GM12874 (cell line): Measurements from ENCODE around the gene METTL2A.

Experiments
- CTCF ChIP-seq: IDR thresholded peaks from 2 replicates; pipeline ENCODE4 v1.5.1; 2011; ENCODE audit warnings: low read depth, mild to moderate bottlenecking, control low read depth, low read length, moderate library complexity; ENCODE audit not compliant: insufficient read depth

The METTL2A gene

DNA sequence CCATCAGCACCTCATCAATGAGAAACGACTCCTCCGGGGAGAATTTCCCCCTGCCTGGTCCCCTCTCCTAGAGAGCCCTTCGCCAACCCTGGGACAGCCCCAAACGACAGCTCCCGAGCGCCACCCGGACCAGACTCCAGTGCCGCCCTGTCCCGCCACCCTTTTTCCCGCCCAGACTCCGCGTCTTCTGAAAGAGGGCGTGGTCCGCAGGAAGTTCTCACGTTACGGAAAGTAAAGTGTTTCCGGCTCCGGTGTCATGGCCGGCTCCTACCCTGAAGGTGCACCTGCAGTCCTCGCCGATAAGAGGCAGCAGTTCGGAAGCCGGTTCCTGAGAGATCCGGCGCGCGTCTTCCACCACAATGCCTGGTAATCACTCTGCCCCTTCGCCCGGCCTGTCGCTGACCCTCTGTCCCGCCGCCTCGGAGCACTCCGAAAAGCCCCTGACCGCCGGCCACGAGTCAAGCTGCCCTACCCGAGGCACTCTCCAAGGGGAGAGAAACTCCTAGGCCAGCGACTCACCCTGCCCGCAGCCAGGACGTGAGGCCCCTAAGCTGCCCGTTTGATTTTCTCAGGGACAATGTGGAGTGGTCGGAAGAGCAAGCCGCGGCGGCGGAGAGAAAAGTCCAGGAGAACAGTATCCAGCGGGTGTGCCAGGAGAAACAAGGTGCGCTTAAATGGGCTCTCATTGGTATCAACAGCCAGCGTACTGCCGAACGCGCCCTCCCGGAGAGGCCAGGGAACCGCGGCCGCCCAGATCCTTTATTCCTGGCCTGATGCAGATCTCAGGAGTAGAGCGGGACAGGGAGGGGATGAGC lies at the start of gene METTL2A:
METTL2A (plus strand) TSS at position 251 of the 815 bp plus-strand sequence; CDS start at position 257, 6 bp downstream.
- peak; percentile 61 for TF ChIP-seq CTCF

DNA sequence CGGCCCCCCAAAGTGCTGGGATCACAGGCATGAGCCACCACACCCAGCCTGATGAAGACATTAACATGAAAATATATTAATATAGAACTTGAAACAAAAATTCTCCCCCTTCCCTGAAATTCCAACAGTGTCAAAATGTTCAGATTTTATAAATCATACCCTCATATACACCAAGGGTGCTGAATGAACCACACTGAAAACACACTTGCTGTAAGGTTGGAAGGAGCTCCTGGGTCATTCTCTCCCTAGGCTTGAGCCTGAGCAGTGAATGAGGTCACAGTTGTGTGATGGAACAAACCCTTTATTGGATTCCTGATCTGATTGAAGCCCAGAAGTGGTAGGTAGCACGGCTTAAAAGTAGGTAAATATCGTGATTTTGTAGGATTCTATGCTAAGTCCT lies 43.4 kb upstream of the METTL2A start, which contains the start of gene EFCAB3:
EFCAB3 (plus strand) TSS at position 301 of the 400 bp plus-strand sequence. CDS start 2,427 bp downstream, outside the sequence.
- TF ChIP-seq CTCF = no peak

- no peak for TF ChIP-seq CTCF
These were observed 42.1 kb upstream of the METTL2A start for GRCh38 chr17:62381561-62381960.

- no peak for TF ChIP-seq CTCF
These were observed 34.8 kb upstream of the METTL2A start for GRCh38 chr17:62388856-62389255.

GRCh38 chr17:62392908-62393307 lies 30.8 kb upstream of the METTL2A start:
- no peak for TF ChIP-seq CTCF

DNA sequence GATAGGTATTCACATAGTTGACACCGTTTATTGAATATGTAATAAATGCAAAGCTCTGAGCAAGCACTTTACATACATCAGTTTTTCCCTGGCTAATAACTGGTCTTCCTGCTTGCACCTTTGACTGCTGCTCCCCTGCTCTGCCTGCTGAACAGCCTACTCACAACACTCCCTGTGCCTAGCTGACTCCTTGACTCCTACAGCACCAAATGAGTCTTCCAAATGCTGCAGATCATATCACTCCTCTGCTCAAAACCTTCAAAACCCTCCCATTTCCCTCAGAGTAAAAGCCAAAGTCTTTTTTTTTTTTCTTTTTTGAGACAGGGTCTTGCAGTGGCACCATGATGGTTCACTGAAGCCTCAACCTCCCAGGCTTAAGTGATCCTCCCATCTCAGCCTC lies 24.8 kb upstream of the METTL2A start:
- no peak for TF ChIP-seq CTCF

- TF ChIP-seq CTCF = no peak
These were observed 18.2 kb upstream of the METTL2A start for GRCh38 chr17:62405451-62405850.
